Mesendoderm (in vitro differentiated cells): Measurements from ENCODE around the gene JAK3.

Source experiments
- DNase-seq: peaks from one replicate; pipeline ENCODE4 v3.0.0; 2013
- H2AK5ac ChIP-seq: 2 replicates; pipeline ENCODE4 v1.6.1; 2013; ENCODE audit warnings: low read length, inconsistent platforms
- H2BK120ac ChIP-seq: 2 replicates; pipeline ENCODE4 v1.6.1; 2013; ENCODE audit warnings: low read depth, mild to moderate bottlenecking, low read length, moderate library complexity, mixed read lengths
- H2BK15ac ChIP-seq: replicated peaks from 2 replicates; pipeline ENCODE4 v1.6.1; 2013; ENCODE audit warnings: low read depth, mild to moderate bottlenecking, moderate library complexity
- H2BK5ac ChIP-seq: 2 replicates; pipeline ENCODE4 v1.6.1; 2013; ENCODE audit warnings: low read length, inconsistent platforms
- H3K18ac ChIP-seq: 2 replicates; pipeline ENCODE4 v1.6.1; 2013; ENCODE audit warnings: mild to moderate bottlenecking, low read length, mixed read lengths
- H3K23ac ChIP-seq: one replicate; pipeline ENCODE4 v1.6.1; 2013; ENCODE audit warnings: low read length
- H3K27ac ChIP-seq: 2 replicates; pipeline ENCODE4 v1.5.1; 2013; ENCODE audit warnings: low read depth, mild to moderate bottlenecking, inconsistent platforms, low read length, moderate library complexity
- H3K27me3 ChIP-seq: 2 replicates; pipeline ENCODE4 v1.6.1; 2013; ENCODE audit warnings: low read length, control low read depth, mild to moderate bottlenecking, inconsistent platforms; ENCODE audit not compliant: insufficient read depth, poor library complexity
- H3K36me3 ChIP-seq: 2 replicates; pipeline ENCODE4 v1.6.1; 2013; ENCODE audit warnings: low read length, inconsistent platforms; ENCODE audit not compliant: control insufficient read depth, insufficient read depth
- H3K4ac ChIP-seq: one replicate; pipeline ENCODE4 v1.6.1; 2013; ENCODE audit warnings: low read depth, mild to moderate bottlenecking, low read length, moderate library complexity
- H3K4me1 ChIP-seq: 2 replicates; pipeline ENCODE4 v1.6.1; 2013; ENCODE audit warnings: low read depth, low read length, inconsistent platforms; ENCODE audit not compliant: control insufficient read depth
- H3K4me2 ChIP-seq: 2 replicates; pipeline ENCODE4 v1.6.1; 2013; ENCODE audit warnings: low read length
- H3K4me3 ChIP-seq: 2 replicates; pipeline ENCODE4 v1.5.1; 2013; ENCODE audit warnings: mild to moderate bottlenecking, low read length
- H3K56ac ChIP-seq: one replicate; pipeline ENCODE4 v1.6.1; 2013; ENCODE audit warnings: low read length
- H3K79me1 ChIP-seq: 2 replicates; pipeline ENCODE4 v1.6.1; 2013; ENCODE audit warnings: low read length, inconsistent platforms
- H3K79me2 ChIP-seq: 2 replicates; pipeline ENCODE4 v1.6.1; 2013; ENCODE audit warnings: mild to moderate bottlenecking, low read length; ENCODE audit not compliant: control insufficient read depth, insufficient read depth
- H3K9ac ChIP-seq: 2 replicates; pipeline ENCODE4 v1.6.1; 2013; ENCODE audit warnings: low read length, inconsistent platforms
- H4K5ac ChIP-seq: one replicate; pipeline ENCODE4 v1.6.1; 2013; ENCODE audit warnings: low read length
- H4K8ac ChIP-seq: one replicate; pipeline ENCODE4 v1.6.1; 2013; ENCODE audit warnings: low read depth, mild to moderate bottlenecking, control low read depth, low read length, moderate library complexity
- WGBS: extraction: QIAGEN DNeasy Blood & Tissue Kit; methylation state at CpG from one replicate; pipeline ENCODE4 v1.1.7; 2013; ENCODE audit warnings: low lambda C conversion rate, missing lambda C conversion rate; ENCODE audit not compliant: insufficient coverage; ENCODE audit errors: extremely low coverage; 5-methylcytosine and 5-hydroxymethylcytosine counted together

JAK3 gene

DNA sequence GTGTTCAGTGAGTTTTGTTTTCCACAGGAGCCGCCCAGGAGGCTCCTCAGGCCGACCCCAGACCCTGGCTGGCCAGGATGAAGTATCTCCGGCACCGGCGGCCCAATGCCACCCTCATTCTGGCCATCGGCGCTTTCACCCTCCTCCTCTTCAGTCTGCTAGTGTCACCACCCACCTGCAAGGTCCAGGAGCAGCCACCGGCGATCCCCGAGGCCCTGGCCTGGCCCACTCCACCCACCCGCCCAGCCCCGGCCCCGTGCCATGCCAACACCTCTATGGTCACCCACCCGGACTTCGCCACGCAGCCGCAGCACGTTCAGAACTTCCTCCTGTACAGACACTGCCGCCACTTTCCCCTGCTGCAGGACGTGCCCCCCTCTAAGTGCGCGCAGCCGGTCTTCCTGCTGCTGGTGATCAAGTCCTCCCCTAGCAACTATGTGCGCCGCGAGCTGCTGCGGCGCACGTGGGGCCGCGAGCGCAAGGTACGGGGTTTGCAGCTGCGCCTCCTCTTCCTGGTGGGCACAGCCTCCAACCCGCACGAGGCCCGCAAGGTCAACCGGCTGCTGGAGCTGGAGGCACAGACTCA is 40.0 kb downstream of the JAK3 start:
- no peak overlapping the region for H2BK15ac ChIP-seq
- H2BK5ac ChIP-seq: no peak overlapping the region
- no peak overlapping the region for H2BK120ac ChIP-seq
- WGBS: no CpG with 5 or more reads among the region's 38 CpGs
- H4K5ac ChIP-seq: no peak overlapping the region
- no peak for DNase-seq
- no peak overlapping the region for H4K8ac ChIP-seq
- H3K23ac ChIP-seq: no peak overlapping the region
- H3K27me3 ChIP-seq: no peaks in the 10 kb centered on the region
- no peak overlapping the region for H3K4me3 ChIP-seq
- H3K79me2 ChIP-seq: no peaks in the 10 kb centered on the region
- no peak overlapping the region for H3K4me2 ChIP-seq
- no peaks in the 10 kb centered on the region for H3K4me1 ChIP-seq
- no peak overlapping the region for H3K18ac ChIP-seq
- H2AK5ac ChIP-seq: no peak overlapping the region
- H3K27ac ChIP-seq: no peak overlapping the region
- no peak overlapping the region for H3K4ac ChIP-seq
- no peak overlapping the region for H3K56ac ChIP-seq
- H3K36me3 ChIP-seq: no peaks in the 10 kb centered on the region
- no peaks in the 10 kb centered on the region for H3K79me1 ChIP-seq
- no peak overlapping the region for H3K9ac ChIP-seq

- no peak overlapping the region for H4K5ac ChIP-seq
- H3K79me1 ChIP-seq: no peaks in the 10 kb centered on the region
- no peaks in the 10 kb centered on the region for H3K27me3 ChIP-seq
- no peak overlapping the region for H3K18ac ChIP-seq
- H2AK5ac ChIP-seq: no peak overlapping the region
- H2BK15ac ChIP-seq: no peak overlapping the region
- H3K36me3 ChIP-seq: no peaks in the 10 kb centered on the region
- no peak overlapping the region for H3K9ac ChIP-seq
- no peak overlapping the region for H3K56ac ChIP-seq
- no peak overlapping the region for H3K4ac ChIP-seq
- WGBS: no CpG with 5 or more reads among the region's 3 CpGs
- DNase-seq: no peak
- no peak overlapping the region for H3K23ac ChIP-seq
- H3K27ac ChIP-seq: no peak overlapping the region
- H2BK120ac ChIP-seq: no peak overlapping the region
- no peaks in the 10 kb centered on the region for H3K4me1 ChIP-seq
- H3K79me2 ChIP-seq: no peaks in the 10 kb centered on the region
- H4K8ac ChIP-seq: no peak overlapping the region
- no peak overlapping the region for H3K4me3 ChIP-seq
- no peak overlapping the region for H3K4me2 ChIP-seq
- no peak overlapping the region for H2BK5ac ChIP-seq
Observed at GRCh38 chr19:17806945-17807344, 40.8 kb downstream of the JAK3 start.

GRCh38 chr19:17805427-17805826 is 42.4 kb downstream of the JAK3 start:
- H3K18ac ChIP-seq: no peak overlapping the region
- no peak overlapping the region for H3K4ac ChIP-seq
- WGBS: no CpG with 5 or more reads among the region's 4 CpGs

DNA sequence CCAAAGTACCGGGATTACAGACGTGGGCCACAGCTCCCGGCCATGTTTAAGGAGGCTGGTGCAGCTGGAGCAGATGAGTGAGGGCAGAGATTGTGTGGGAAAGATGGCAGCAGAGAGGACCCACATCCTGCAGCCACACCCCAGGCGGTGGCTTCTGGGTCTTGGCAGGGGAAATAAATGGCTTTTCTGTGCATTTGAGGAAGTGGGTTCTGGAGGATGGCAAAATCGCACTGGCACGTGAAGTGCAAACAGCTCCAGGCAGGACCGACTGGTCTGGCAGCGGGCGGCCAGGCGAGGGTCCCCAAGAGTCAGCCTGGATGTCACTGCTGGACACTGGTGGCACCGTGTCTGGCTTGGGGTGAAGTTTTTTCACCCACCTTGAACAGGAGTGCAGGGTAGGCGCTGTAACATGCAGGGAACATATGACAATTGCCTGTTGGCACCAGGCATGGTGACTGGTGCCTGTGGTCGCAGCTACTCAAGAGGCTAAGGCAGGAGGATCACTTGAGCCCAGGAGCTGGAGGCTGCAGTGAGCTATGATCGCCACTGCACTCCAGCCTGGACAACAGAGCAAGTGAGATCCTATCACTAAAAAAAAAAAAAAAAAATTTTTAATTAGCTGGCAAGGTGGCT is 44.4 kb downstream of the JAK3 start:
- WGBS: no CpG with 5 or more reads among the region's 14 CpGs
- Histone ChIP-seq H3K27ac (no peak overlapping the region), H3K27me3 (no peaks in the 10 kb centered on the region), H3K18ac (no peak overlapping the region), H3K4ac (no peak overlapping the region), H4K8ac (no peak overlapping the region), H3K79me1 (no peaks in the 10 kb centered on the region), H3K4me3 (no peak overlapping the region), H3K36me3 (no peaks in the 10 kb centered on the region), H3K4me2 (no peak overlapping the region), H3K79me2 (no peaks in the 10 kb centered on the region), H3K9ac (no peak overlapping the region), H2BK15ac (no peak overlapping the region), H3K23ac (no peak overlapping the region), H3K4me1 (no peaks in the 10 kb centered on the region), H2BK120ac (no peak overlapping the region), H2BK5ac (no peak overlapping the region), H3K56ac (no peak overlapping the region), H4K5ac (no peak overlapping the region), H2AK5ac (no peak overlapping the region)
- no peak for DNase-seq

More at GRCh38 chr19:17805427-17805826, 42.4 kb downstream of the JAK3 start:
- DNase-seq: no peak
- no peaks in the 10 kb centered on the region for H3K79me2 ChIP-seq
- no peak overlapping the region for H3K23ac ChIP-seq
- H3K36me3 ChIP-seq: no peaks in the 10 kb centered on the region
- H2BK5ac ChIP-seq: no peak overlapping the region
- no peaks in the 10 kb centered on the region for H3K27me3 ChIP-seq
- H3K56ac ChIP-seq: no peak overlapping the region
- H3K4me3 ChIP-seq: no peak overlapping the region
- H3K27ac ChIP-seq: no peak overlapping the region
- H3K4me2 ChIP-seq: no peak overlapping the region
- no peaks in the 10 kb centered on the region for H3K79me1 ChIP-seq
- H2BK120ac ChIP-seq: no peak overlapping the region
- H2BK15ac ChIP-seq: no peak overlapping the region
- H3K4me1 ChIP-seq: no peaks in the 10 kb centered on the region
- H4K5ac ChIP-seq: no peak overlapping the region
- no peak overlapping the region for H3K9ac ChIP-seq
- H2AK5ac ChIP-seq: no peak overlapping the region
- no peak overlapping the region for H4K8ac ChIP-seq

- Histone ChIP-seq H3K18ac (no peak overlapping the region), H2BK5ac (no peak overlapping the region), H3K4me1 (no peaks in the 10 kb centered on the region), H3K27ac (no peak overlapping the region), H3K4ac (no peak overlapping the region), H3K23ac (no peak overlapping the region), H3K9ac (no peak overlapping the region), H2AK5ac (no peak overlapping the region), H4K5ac (no peak overlapping the region), H3K4me3 (no peak overlapping the region), H3K4me2 (no peak overlapping the region), H4K8ac (no peak overlapping the region), H3K79me1 (no peaks in the 10 kb centered on the region), H2BK120ac (no peak overlapping the region), H3K56ac (no peak overlapping the region), H3K27me3 (no peaks in the 10 kb centered on the region), H3K79me2 (no peaks in the 10 kb centered on the region), H2BK15ac (no peak overlapping the region), H3K36me3 (no peaks in the 10 kb centered on the region)
- no CpG with 5 or more reads among the region's 12 CpGs for WGBS
- no peak for DNase-seq
Observed at GRCh38 chr19:17802137-17802858, 45.5 kb downstream of the JAK3 start.
